T47D (cell line): ENCODE results near the gene CELF3.
"Not testable (repeated sequence)": the region's sequence is repeated elsewhere in the genome, so short reads cannot be mapped to it uniquely, and the experiment has no call there.

ENCODE experiments used
- DNase-seq, 2 experiments: peaks; one replicate each; pipeline versions ENCODE4 v3.0.0 to v3.0.0-alpha.2; 2011 to 2012; ENCODE audit warnings: low read depth in 1 of 2, low spot score in 1 of 2
- JUND ChIP-seq: IDR thresholded peaks from 2 replicates; pipeline ENCODE4 v1.6.1; 2012; ENCODE audit warnings: low read depth
- in situ Hi-C: cut with HindIII; loops from 2 replicates; pipeline ENCODE4 v1.10.0; 2016; ENCODE audit warnings: low sequenced_read_pairs, low pct_unique_long_range_greater_than_20kb

CELF3 gene

DNA sequence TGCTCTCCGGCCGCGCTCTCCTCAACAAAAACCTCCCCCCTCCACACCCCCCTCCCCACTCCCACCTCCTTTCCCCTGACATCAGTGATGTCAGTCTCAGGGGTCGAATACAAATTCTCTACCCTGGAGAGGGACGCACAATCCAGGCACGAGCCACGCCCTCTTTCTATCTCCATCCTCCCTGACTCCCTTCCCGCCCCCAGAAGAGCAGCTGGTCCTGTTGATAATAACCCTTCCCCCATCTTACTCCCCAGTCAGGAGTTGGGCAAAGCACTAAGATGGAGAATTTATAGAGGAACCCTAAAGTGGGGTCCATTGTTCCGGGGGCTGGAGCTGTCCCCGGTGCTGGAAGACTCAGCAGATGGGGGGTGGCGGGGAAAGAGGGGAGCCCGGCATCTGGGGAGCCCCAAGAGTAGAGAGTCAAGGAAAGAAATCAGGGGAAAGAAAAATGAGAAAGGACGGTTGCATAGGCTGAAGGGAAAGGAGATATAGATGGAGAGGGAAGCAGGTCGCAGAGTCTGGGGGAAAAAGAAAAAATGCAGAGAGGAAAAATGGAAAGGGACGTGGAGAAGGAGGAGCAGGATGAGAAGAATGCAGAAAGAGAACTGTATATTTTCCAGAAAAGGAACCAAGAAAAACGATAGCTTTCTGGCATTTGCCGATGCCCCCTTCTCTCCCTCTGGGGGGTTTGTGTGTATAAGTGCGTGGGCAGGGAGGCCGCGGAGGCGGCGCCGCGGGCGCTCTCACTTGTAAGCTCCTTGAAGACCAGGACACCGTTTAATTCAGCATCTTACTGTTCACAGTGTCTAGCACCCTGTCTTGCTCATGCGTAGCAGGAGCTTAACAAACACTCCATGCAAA, at the start of gene CELF3:
CELF3 (minus strand) TSS at position 33 of the 861 bp plus-strand sequence. CDS start 783 bp downstream, outside the sequence.
- in situ Hi-C loops = no loop called here
- no peak for TF ChIP-seq JUND
- DNase-seq = peak; percentile 75 to 83

DNA sequence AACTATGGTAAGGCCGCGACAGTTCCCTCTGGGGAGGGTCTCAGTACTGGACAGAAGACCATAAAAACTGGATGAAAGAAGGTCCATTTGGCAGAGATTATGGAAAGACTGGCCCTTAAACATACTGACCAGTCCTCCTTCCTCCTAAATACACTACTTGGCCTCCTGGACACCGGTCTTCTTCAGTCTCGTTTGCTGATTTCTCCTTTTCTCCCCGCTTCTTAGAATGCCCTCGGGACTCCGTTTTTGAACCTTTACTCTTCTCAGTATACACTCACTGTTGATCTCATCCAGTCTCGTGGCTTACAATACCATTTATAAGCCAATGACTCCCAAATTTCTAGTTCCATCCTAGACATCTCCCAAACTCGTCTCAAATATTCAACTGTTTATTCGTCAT, 47.4 kb upstream of the CELF3 start:
- in situ Hi-C loops = no loop called here
- no peak for TF ChIP-seq JUND
- peak; percentile 28 to 52 for DNase-seq

DNA sequence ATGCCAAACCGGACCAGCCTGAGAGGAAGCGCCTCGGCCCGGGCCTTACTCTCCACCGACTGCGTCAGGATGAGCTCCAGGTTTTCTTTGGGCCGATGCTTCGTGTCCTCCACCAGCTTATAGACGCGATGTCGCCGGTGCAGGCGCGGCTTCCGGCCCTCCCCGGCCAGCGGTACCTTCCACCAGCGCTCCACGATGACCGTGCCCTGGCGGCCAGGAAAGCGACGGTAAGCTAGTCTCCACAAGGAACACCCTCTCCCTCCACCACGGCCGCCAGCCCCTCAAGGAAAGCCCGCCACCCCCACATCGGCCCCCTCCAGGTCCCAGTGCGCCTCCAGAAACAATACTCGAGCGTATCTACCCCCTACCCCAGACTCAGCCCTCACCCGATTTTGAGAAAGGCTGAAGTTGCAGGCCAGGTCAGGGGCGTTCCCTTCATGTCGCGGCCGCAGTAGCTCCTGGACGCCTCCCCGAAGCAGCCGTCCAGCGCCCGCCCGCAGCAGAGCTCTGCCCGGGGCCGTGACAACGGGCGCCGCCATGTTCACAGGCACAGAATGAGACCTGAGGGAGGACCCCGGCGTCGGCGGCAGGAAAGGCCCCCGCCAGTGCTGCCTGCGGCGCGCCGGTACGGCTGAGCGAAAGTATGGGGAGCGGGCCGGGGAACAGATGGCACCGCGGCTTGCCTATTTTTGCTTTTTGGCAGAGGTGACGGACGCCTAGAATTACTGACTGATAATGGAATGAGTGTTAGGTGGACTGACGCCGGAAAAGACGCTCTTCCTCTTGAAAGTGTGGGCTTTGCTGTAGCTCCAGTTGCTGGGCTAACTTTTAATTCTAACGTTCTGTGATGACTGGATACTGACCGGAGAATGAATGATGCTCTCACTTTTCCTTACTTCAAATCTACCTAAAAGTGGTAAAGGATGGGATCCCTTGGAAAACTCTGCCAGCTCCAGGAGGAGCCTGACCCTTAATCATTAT, 46.6 kb upstream of the CELF3 start, which contains the start of gene MRPL9:
MRPL9 (minus strand) TSS at position 556 of the 981 bp plus-strand sequence; CDS start at position 539, 17 bp downstream.
- in situ Hi-C loops = no loop called here
- TF ChIP-seq JUND = no peak
- DNase-seq = peak; percentile 88 to 98

DNA sequence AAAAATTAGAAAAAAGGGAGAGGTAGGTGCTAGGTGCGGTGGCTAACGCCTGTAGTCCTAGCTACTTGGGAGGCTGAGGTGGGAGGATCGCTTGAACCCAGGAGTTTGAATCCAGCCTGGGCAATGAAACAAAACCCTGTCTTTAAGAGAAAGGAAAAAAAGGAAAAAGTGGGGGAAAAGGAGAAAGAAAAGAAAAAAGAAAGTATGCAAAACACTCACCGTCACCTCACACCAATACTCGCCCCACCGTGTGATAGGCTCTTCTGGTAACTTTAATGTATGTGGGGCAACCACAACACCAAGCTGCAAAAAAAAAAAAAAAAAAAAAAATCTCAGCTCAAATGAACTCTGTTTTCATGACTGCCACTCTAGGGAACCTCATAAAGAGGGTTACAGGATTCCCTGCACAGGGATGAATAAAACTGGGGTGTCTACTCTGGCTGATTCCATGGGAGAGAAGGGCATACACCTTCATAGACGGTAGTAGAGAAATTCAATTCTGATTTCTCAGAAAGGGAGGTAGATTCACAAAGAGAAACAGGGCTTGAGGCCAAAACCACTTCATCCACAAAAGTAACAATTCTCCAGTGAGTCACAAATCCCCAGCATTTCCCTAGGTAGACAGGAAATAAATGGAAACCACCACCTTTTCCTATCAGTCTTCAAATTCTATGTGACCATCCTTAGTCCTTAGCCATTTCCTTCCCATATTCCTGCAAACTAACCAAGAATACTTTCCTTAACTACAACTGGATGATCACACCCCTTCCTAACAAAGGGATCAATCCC, 44.2 kb upstream of the CELF3 start:
- DNase-seq = no peak
- in situ Hi-C loops = no loop called here
- no peak for TF ChIP-seq JUND

DNA sequence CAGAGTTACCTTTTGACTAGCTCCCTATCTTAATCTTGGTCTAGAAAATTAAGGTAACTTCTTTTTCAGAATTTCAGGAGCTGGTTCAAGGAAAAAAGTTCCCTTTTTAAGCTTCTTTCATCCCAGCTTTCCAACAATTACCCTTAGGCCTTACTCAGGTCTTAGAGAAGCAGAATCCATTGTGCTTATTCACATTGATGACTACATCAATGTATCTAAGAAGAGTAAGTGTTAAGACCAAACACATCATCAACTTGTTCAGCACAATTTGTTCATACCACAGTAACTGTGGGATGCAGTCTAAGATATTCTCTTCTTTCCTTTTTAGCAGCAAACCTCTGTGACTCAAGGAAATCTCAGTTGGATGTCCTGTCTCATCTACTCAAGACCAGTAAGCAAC, 42.6 kb upstream of the CELF3 start:
- DNase-seq = no peak
- TF ChIP-seq JUND = no peak
- in situ Hi-C loops = no loop called here

DNA sequence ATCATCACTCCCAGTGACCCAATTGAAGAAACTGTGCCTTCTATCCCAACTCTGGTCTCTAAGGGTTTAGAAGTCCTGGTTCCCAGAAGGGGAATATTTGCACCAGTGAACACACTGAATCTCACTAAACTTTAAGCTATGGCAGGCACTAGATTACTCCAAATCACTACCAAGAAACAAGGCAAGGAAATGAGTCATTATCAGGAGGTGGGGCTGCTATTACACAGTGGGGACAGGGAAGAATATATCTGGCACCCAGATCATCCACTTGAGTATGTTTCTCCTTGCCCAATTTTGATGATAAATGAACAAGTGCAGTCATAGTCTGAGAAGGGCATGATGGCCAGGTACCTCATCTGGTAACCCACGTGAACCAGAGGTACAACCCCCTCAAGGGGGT, 39.7 kb upstream of the CELF3 start:
- in situ Hi-C loops = no loop called here
- no peak for DNase-seq
- no peak for TF ChIP-seq JUND

DNA sequence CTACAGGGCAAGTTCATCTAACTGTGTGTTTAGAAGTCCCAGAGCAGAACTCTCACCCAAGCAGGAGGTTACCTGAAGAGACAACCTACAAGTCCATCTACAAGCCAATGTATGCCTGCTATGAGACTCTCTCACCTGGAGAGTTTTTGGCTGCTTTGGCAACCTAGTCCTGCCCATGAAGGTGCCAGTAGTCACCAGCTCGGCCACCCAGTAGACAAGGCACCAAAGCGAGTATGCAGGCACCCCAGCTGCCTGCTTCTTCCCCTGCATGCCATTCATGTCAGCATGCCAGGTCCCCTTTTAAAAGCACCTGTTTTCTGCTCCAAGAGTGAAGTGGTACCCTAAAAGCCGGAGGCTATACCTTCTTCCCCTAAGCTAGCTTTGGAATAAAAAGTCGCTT, 24.9 kb upstream of the CELF3 start:
- in situ Hi-C loops = no loop called here

DNA sequence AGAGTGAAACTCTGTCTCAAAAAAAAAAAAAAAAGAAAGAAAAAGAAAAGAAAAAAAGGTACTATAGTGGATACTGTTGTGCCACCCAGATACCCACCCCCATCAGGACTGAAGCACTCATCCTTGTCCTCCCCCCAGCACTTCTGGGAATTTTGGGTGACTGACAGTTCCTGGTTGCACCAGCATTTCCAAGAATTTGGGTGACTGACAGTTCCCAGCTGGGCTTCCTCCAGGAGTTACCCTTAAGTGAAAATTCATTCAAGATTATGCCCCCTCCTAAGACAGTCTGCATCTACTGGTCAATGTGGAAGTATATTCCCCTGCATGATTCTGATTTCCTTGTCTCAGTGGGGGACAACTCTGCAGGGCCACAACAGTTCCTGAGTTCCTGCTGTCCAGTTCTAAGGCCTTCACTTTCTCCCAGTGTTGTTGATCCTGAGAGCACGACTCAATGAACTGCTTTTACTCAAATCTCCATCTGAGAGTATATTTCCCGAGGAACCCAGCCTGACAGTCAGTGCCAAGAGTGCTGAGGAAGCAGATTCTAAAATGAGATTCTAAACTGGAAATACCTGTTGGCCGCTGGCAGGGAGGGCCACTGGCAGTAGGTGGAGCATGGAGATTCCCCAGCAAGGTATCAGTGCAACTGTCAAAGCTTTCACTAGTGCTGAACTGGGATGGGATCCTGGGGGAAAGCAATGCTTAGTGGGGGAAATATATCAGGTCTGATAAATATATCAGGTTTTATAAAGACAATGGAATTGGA, 23.2 kb upstream of the CELF3 start:
- in situ Hi-C loops = no loop called here
- DNase-seq = peak; percentile 89 to 97

More for the DNA sequence above, 24.9 kb upstream of the CELF3 start:
- no peak for TF ChIP-seq JUND
- no peak for DNase-seq

DNA sequence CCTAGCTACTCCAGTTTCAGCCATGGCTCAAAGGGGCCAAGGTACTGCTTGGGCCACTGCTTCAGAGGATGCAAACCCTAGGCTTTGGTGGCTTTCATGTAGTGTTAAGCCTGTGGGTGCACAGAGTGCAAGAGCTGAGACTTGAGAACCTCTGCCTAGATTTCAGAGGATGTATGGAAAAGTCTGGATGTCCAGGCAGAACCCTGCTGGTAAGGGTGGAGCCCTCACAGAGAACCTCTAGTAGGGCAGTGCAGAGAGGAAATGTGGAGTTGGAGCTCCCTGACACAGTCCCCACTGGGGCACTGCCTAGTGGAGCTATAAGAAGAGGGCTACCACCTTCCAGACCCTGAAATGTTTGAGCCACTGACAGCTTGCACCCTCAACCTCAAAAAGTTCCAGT, 20.9 kb upstream of the CELF3 start:
- DNase-seq = no peak
- in situ Hi-C loops = no loop called here
- TF ChIP-seq JUND = no peak

More for the DNA sequence above, 23.2 kb upstream of the CELF3 start:
- TF ChIP-seq JUND = no peak; the same call in 1 of the 2 replicates

DNA sequence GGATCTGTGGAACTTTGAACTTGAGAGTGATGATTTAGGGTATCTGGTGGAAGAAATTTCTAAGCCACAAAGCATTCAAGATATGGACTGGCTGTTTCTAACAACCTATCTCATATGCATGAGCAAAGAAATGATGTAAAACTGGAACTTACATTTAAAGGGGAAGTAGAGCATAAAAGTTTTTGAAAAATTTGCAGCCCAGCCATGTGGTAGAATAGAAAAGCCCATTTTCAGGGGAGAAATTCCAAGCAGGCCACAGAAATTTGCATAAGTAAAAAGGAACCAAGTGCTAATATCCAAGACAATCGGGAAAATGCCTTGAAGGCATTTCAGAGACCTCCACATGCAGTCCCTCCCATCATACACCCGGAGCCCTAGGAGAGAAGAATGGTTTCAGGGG, 20.4 kb upstream of the CELF3 start:
- no peak for TF ChIP-seq JUND
- in situ Hi-C loops = no loop called here
- DNase-seq = no peak

DNA sequence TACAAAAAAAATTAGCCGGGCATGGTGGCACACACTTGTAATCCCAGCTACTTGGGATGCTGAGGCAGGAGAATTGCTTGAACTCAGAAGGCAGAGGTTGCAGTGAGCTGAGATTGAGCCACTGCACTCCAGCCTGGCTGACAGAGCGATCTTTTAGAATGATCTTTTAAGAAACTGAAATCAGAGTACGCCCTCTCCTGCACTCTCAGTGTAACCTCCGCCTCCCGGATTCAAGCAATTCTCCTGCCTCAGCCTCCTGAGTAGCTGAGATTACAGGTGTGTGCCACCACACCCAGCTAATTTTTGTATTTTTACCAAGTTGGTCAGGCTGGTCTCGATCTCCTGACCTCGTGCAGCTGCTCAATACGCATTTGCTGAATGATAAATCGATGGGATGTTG, 17.4 kb upstream of the CELF3 start:
- in situ Hi-C loops, DNase-seq: not testable (repeated sequence)

DNA sequence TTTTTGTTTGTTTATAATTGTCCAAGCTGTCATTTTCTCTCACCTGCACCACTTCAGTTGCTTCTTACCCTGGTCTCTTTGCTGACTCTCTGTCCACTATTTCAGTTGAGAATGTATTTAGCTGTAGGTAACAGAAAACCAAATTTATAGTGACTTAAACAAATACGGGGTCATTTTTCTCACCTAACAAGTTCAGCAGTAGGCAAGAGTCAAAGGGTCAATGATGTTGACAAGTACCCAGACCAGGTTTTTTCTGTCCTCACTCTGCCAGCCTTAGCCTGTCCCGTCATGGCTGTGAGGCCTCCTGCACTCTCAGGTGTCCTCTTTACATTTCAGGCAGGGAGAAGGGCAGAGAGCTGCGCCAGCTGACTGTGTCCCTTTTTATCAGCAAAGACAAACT, 16.5 kb upstream of the CELF3 start:
- TF ChIP-seq JUND = no peak
- DNase-seq = peak in 1 of 2 experiments; percentile 74
- in situ Hi-C loops = no loop called here
